HEK293 (cell line): ENCODE data around the gene ZNF479.

Experiments
- KLF7 ChIP-seq: fragments of 450-650 bp; formaldehyde crosslinking; IDR thresholded peaks from 2 replicates; pipeline ENCODE4 v1.5.1; 2016; ENCODE audit warnings: missing biosample characterization, missing genetic modification characterization, borderline replicate concordance
- RBAK ChIP-seq: fragments of 450-650 bp; formaldehyde crosslinking; IDR thresholded peaks from 2 replicates; pipeline ENCODE4 v1.5.1; 2016; ENCODE audit warnings: missing biosample characterization, missing genetic modification characterization
- ZNF133 ChIP-seq: fragments of 450-650 bp; formaldehyde crosslinking; IDR thresholded peaks from 2 replicates; pipeline ENCODE4 v1.5.1; 2016; ENCODE audit warnings: missing biosample characterization, missing genetic modification characterization
- TF ChIP-seq, protein P1 (sequence below): fragments of 450-650 bp; formaldehyde crosslinking; IDR thresholded peaks from 2 replicates; pipeline ENCODE4 v1.5.1; 2016; ENCODE audit warnings: missing biosample characterization, missing genetic modification characterization
- TF ChIP-seq, protein P2 (sequence below): sonication (generic); formaldehyde crosslinking; IDR thresholded peaks from 2 replicates; pipeline ENCODE4 v1.8.1; 2022; ENCODE audit warnings: mild to moderate bottlenecking, moderate library complexity, missing genetic modification reagents
- TF ChIP-seq, protein P3 (sequence below): fragments of 450-650 bp; formaldehyde crosslinking; IDR thresholded peaks from 2 replicates; pipeline ENCODE4 v1.5.1; 2017; ENCODE audit warnings: missing biosample characterization, missing genetic modification characterization

DNA sequence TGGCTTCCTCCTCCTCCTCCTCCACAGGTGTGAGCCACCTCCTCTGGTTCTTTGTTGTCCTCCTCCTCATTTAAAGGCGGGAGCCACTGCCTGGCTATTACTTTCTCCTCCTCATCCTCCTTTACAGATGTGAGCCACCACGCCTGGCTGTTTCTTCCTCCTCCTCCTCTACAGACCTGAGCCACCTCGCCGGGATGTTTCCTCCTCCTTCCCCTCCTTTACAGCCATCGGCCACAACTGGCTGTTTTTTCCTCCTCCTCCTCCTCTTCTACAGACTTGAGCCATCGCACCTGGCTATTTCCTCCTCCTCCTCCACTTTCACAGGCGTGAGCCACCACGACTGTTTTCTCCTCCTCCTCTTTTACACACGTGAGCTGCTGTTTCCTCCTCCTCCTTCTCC lies 49.0 kb upstream of the ZNF479 start:
- TF ChIP-seq, protein P1, sequence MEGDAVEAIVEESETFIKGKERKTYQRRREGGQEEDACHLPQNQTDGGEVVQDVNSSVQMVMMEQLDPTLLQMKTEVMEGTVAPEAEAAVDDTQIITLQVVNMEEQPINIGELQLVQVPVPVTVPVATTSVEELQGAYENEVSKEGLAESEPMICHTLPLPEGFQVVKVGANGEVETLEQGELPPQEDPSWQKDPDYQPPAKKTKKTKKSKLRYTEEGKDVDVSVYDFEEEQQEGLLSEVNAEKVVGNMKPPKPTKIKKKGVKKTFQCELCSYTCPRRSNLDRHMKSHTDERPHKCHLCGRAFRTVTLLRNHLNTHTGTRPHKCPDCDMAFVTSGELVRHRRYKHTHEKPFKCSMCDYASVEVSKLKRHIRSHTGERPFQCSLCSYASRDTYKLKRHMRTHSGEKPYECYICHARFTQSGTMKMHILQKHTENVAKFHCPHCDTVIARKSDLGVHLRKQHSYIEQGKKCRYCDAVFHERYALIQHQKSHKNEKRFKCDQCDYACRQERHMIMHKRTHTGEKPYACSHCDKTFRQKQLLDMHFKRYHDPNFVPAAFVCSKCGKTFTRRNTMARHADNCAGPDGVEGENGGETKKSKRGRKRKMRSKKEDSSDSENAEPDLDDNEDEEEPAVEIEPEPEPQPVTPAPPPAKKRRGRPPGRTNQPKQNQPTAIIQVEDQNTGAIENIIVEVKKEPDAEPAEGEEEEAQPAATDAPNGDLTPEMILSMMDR (tag by site-specific recombination), result no peak
- TF ChIP-seq, protein P2, sequence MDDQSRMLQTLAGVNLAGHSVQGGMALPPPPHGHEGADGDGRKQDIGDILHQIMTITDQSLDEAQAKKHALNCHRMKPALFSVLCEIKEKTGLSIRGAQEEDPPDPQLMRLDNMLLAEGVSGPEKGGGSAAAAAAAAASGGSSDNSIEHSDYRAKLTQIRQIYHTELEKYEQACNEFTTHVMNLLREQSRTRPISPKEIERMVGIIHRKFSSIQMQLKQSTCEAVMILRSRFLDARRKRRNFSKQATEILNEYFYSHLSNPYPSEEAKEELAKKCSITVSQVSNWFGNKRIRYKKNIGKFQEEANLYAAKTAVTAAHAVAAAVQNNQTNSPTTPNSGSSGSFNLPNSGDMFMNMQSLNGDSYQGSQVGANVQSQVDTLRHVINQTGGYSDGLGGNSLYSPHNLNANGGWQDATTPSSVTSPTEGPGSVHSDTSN (CRISPR knock-in tag), result no peak
- TF ChIP-seq, protein P3, sequence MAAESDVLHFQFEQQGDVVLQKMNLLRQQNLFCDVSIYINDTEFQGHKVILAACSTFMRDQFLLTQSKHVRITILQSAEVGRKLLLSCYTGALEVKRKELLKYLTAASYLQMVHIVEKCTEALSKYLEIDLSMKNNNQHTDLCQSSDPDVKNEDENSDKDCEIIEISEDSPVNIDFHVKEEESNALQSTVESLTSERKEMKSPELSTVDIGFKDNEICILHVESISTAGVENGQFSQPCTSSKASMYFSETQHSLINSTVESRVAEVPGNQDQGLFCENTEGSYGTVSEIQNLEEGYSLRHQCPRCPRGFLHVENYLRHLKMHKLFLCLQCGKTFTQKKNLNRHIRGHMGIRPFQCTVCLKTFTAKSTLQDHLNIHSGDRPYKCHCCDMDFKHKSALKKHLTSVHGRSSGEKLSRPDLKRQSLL, result no peak
- TF ChIP-seq RBAK (tag by site-specific recombination), result no peak
- no peak for TF ChIP-seq KLF7 (tag by site-specific recombination)
- TF ChIP-seq ZNF133 (tag by site-specific recombination), result no peak
